Large intestine (tissue), 1 donor: ENCODE data around the gene PRXL2C. TPM values are rescaled to one million over a fixed set of nuclear protein-coding genes. Genes with fewer than 3 reads are reported as not detected.

Experiments
- polyA plus RNA-seq: library from polyadenylated mRNA; unstranded; fragments of 120-200 nt; gene quantifications from one replicate; pipeline ENCODE4 v1.2.1, GENCODE V29; 2013

The PRXL2C gene
- polyA plus RNA-seq, 1 donor = 5.9 TPM

Other genes starting within 250 kb of the PRXL2C start
- 8.2 TPM for gene ZNF367, start 236.9 kb downstream of the PRXL2C start, polyA plus RNA-seq
- 6.3 TPM for gene HABP4, start 205.1 kb downstream of the PRXL2C start, polyA plus RNA-seq
- 18.7 TPM for gene CDC14B, start 35.5 kb downstream of the PRXL2C start, polyA plus RNA-seq
- gene ZNF510, start 122.8 kb upstream of the PRXL2C start, polyA plus RNA-seq = 9.7 TPM
- gene ZNF782, start 199.2 kb upstream of the PRXL2C start, polyA plus RNA-seq = 7.2 TPM